ENCODE results near the gene ZBTB8A.
A peak's percentile ranks its signal among the peaks of the same experiment; 100 is the strongest.

Gene ZBTB8A

DNA sequence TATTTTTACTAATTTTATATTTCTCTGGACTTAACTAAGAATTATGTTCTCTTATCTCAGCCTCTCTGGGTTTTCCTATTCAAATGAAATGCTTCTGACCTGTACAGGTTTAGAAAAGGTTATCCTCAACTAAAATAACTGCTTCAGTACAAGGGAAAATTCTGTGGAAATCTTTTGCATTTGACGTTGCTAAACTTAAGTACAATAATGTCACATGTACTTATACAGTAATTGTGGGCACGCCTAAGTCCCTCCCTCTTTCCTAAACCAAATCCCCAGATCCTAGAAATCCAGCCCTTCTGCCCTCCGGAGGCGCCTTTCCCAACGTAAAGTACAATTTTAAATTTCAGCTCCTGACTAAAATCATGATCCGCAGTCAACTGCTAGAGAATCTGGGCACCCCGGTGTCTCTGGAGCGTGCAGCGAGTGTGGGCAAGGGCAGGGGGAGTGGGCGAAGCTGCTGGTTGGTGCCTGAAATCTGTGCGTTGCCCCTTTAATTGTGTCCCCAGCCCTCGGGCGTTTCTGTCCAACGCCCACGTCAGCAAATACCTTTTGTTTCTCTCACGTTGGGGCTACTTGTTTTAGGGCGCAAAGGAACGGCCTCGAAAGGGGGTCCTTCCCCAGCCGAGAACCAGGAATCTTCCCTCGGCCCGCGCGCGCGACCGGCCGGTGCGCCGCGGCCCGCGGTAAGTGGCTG is at the start of gene ZBTB8A:
ZBTB8A (plus strand) TSS at position 541 of the 697 bp plus-strand sequence. CDS start 53,505 bp downstream, outside the sequence.
- peak within 1 kb of the TSS; percentile 79 for H3K9ac ChIP-seq
- TF ChIP-seq Cebpa-rat (IDR thresholded peaks at IDR 0.05) = no peak
- peak within 1 kb of the TSS; percentile 75 for H3K4me3 ChIP-seq
- H3K27me3 ChIP-seq = peaks cover 68% of the 10 kb centered on the region
- no peaks in the 10 kb centered on the region for H3K36me3 ChIP-seq
- peak within 1 kb of the TSS; percentile 70 for H3K27ac ChIP-seq
- H4K20me1 ChIP-seq = no peaks in the 10 kb centered on the region
- H3K4me2 ChIP-seq = peak within 1 kb of the TSS; percentile 80
- H3K9me3 ChIP-seq = no peaks in the 10 kb centered on the region
- peaks cover 22% of the 10 kb centered on the region for H3K4me1 ChIP-seq

DNA sequence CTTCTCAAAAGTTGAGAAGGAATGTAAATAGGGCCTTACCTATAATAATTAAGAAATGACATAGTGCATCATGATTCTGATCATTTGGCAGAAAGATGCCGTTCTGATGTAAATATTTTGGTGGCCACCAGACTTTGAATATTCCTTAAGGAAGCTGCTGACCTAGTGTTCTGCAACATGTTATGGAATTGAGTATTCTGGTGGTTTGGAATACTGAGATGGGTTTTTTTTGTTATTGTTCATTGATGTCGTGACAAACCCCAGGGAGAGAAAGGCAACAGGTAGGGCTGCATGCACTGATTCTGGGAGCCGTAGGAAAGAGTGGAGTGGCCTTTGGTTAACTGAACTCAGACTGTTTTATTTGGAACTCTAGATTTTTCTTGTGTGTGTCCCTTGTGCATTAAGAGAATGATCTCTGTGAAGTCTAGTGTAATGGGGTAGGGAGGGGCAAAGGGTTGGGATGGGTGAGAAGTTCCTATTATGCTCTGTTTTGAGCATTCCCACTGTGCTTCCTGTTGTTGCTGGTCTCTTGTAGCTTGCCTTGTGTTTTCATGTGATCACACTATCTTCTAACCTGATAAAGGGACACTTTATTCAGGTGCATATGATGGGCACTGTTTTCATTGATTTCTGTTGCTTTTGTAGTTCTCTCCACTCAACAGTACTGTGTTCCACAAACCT is 49.3 kb upstream of the ZBTB8A start:
- no peaks in the 10 kb centered on the region for H3K36me3 ChIP-seq
- peak overlapping the region; percentile 71 for H3K4me2 ChIP-seq
- H3K27ac ChIP-seq = peak overlapping the region; percentile 45
- peaks cover 49% of the 10 kb centered on the region for H3K4me1 ChIP-seq
- H3K4me3 ChIP-seq = peak overlapping the region; percentile 27; the same call in 1 of the 2 replicates
- TF ChIP-seq Cebpa-rat (IDR thresholded peaks at IDR 0.05) = no peak
- H3K9ac ChIP-seq = no peak overlapping the region; the same call in 1 of the 2 replicates
- no peaks in the 10 kb centered on the region for H3K27me3 ChIP-seq
- H3K9me3 ChIP-seq = no peaks in the 10 kb centered on the region
- no peaks in the 10 kb centered on the region for H4K20me1 ChIP-seq

DNA sequence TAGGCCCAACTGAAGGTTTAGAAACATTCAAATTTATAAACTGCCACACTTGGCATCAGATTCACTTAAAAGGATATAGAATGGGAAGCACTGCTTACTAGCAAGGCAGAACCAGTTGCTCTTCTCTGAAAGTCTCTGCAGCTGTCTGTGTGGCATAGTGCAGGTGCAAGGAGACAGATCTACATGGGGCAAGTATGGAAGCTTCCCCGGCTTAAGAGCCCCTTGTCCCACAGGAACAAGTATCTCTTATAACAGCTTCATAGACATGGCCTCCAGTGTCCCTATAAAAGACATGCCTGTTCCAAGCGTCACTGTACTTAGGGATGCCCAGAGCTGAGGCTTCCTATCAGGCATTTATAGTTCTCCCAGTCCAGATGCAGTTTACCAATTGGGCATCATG is 47.8 kb upstream of the ZBTB8A start:
- Histone ChIP-seq H3K27ac (no peak overlapping the region), H4K20me1 (no peaks in the 10 kb centered on the region), H3K27me3 (no peaks in the 10 kb centered on the region), H3K4me1 (peaks cover 49% of the 10 kb centered on the region), H3K9ac (no peak overlapping the region), H3K9me3 (no peaks in the 10 kb centered on the region), H3K4me2 (peak overlapping the region; percentile 71), H3K4me3 (no peak overlapping the region), H3K36me3 (no peaks in the 10 kb centered on the region)
- TF ChIP-seq Cebpa-rat (IDR thresholded peaks at IDR 0.05) = no peak

- Histone ChIP-seq H3K4me1 (peaks cover 41% of the 10 kb centered on the region), H3K27me3 (no peaks in the 10 kb centered on the region), H3K9ac (no peak overlapping the region), H3K4me2 (no peak overlapping the region), H3K4me3 (no peak overlapping the region), H4K20me1 (no peaks in the 10 kb centered on the region), H3K9me3 (no peaks in the 10 kb centered on the region), H3K36me3 (no peaks in the 10 kb centered on the region), H3K27ac (no peak overlapping the region)
- no peak for TF ChIP-seq Cebpa-rat (IDR thresholded peaks at IDR 0.05)
Observed at GRCh38 chr1:32494196-32494595, 45.0 kb upstream of the ZBTB8A start.

GRCh38 chr1:32494711-32495337 is 44.4 kb upstream of the ZBTB8A start:
- H3K27ac ChIP-seq = no peak overlapping the region
- no peak for TF ChIP-seq Cebpa-rat (IDR thresholded peaks at IDR 0.05)
- H4K20me1 ChIP-seq = no peaks in the 10 kb centered on the region
- no peak overlapping the region for H3K4me2 ChIP-seq
- no peak overlapping the region for H3K9ac ChIP-seq
- H3K27me3 ChIP-seq = no peaks in the 10 kb centered on the region
- peaks cover 41% of the 10 kb centered on the region for H3K4me1 ChIP-seq
- H3K9me3 ChIP-seq = no peaks in the 10 kb centered on the region
- no peak overlapping the region for H3K4me3 ChIP-seq
- no peaks in the 10 kb centered on the region for H3K36me3 ChIP-seq

DNA sequence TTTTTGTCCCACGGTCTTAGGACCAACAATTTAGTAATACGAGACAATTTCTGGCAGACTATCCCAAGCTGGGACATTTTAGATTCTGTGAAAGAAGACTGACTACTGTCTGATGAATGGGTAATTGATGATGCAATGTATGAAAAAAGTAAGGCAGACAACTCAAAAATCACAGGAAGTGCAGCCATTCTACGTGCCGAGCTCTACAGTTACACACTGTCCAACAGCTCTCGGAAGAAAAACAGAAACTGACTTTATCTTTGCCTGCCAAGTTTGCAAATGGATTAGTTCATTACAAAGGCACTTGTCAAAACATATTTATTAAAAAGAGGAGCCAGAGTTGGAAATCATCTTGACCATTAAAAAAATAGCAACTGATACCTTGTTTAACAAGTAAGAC is 43.1 kb upstream of the ZBTB8A start:
- H3K36me3 ChIP-seq = no peaks in the 10 kb centered on the region
- no peak overlapping the region for H3K4me2 ChIP-seq
- no peaks in the 10 kb centered on the region for H4K20me1 ChIP-seq
- H3K4me1 ChIP-seq = peaks cover 34% of the 10 kb centered on the region
- no peak overlapping the region for H3K9ac ChIP-seq
- no peak overlapping the region for H3K27ac ChIP-seq
- TF ChIP-seq Cebpa-rat (IDR thresholded peaks at IDR 0.05) = no peak
- no peaks in the 10 kb centered on the region for H3K27me3 ChIP-seq
- no peak overlapping the region for H3K4me3 ChIP-seq
- H3K9me3 ChIP-seq = no peaks in the 10 kb centered on the region

GRCh38 chr1:32498751-32499150 is 40.5 kb upstream of the ZBTB8A start:
- Histone ChIP-seq H3K4me3 (no peak overlapping the region), H3K9me3 (no peaks in the 10 kb centered on the region), H3K36me3 (no peaks in the 10 kb centered on the region), H3K9ac (no peak overlapping the region), H3K27me3 (no peaks in the 10 kb centered on the region), H3K27ac (no peak overlapping the region), H3K4me1 (peaks cover 26% of the 10 kb centered on the region), H4K20me1 (no peaks in the 10 kb centered on the region), H3K4me2 (0 out of 2 replicates have a peak overlapping the region, but pooled peaks have one; percentile 81)
- TF ChIP-seq Cebpa-rat (IDR thresholded peaks at IDR 0.05) = no peak

DNA sequence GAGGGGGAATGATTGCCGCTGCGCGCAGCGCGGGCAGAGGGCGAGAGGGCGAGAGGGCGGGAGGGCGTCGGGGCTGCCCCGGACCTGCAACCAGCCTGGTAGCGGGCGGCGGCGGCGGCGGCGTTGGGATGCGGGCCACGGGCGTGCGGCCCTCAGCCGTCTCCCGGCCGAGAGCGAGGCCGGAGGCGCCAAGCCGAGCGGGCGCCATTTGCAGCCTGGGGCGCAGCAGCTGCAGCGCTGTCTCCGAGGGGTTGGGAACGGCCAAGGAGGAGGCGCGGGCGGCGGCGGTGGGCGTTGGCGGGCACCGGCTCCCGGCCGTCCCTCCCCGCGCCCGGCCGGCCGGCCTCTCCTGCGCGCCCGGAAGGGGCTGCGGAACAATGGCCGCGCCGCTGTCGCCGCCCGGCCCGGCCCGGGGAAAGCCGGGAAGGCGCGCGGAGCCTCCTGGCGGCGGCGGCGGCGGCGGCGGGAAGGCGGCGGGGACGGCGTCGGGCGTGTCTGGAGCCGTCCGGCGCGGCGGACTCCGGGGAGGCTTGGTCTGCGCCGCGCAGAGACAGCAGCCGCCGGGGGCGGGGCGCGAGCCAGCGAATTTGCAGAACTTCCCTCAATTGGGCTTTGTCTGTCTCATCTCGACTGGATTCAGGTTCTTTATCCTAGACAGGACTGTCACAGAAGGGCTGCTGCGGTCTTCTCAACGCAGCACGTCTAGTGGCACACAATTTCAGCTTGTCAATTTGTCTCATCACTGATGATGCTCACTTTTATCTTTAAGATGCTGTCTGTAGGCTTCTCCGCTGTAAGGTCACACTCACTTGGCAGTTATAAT is 38.6 kb upstream of the ZBTB8A start:
- no peaks in the 10 kb centered on the region for H3K36me3 ChIP-seq
- no peaks in the 10 kb centered on the region for H3K9me3 ChIP-seq
- peak overlapping the region; percentile 79 for H3K4me3 ChIP-seq
- H3K27ac ChIP-seq = peak overlapping the region; percentile 84
- H3K27me3 ChIP-seq = no peaks in the 10 kb centered on the region
- peak overlapping the region; percentile 84 for H3K9ac ChIP-seq
- H3K4me1 ChIP-seq = peaks cover 20% of the 10 kb centered on the region; the same call in 1 of the 2 replicates
- H4K20me1 ChIP-seq = no peaks in the 10 kb centered on the region
- peak overlapping the region; percentile 81 for H3K4me2 ChIP-seq
- no peak for TF ChIP-seq Cebpa-rat (IDR thresholded peaks at IDR 0.05)

DNA sequence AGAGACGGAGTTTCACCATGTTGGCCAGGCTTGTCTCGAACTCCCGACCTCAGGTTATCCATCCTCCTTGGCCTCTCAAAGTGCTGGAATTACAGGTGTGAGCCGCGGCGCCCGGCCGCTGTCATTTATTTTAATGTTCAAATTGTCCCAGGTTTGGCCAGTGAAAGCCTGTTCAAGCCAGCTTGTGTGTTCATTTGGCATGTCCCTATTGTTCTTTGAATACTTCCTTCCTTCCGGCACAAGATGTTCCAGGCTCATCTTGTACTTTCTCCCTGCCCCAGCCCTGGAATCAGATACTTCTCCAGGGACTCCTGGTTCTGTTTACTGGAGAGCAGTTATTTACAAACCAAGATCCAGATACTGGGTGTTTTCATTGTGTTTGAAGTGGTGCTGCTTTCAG is 37.4 kb upstream of the ZBTB8A start:
- no peak overlapping the region for H3K4me2 ChIP-seq
- H4K20me1 ChIP-seq = no peaks in the 10 kb centered on the region
- no peaks in the 10 kb centered on the region for H3K9me3 ChIP-seq
- H3K4me3 ChIP-seq = no peak overlapping the region
- TF ChIP-seq Cebpa-rat (IDR thresholded peaks at IDR 0.05) = no peak
- no peak overlapping the region for H3K9ac ChIP-seq
- no peaks in the 10 kb centered on the region for H3K27me3 ChIP-seq
- no peak overlapping the region for H3K27ac ChIP-seq
- H3K4me1 ChIP-seq = peaks cover 20% of the 10 kb centered on the region; the same call in 1 of the 2 replicates
- H3K36me3 ChIP-seq = no peaks in the 10 kb centered on the region
